GM12873 (cell line): ENCODE measurements around the gene CRTAC1.

ENCODE experiments used
- TF ChIP-seq, protein P1 (sequence below): IDR thresholded peaks from 2 replicates; pipeline ENCODE4 v1.5.1; 2012; ENCODE audit warnings: low read depth, mild to moderate bottlenecking, moderate library complexity, low read length, control low read depth; ENCODE audit not compliant: insufficient read depth; ENCODE audit errors: missing control alignments

The CRTAC1 gene

DNA sequence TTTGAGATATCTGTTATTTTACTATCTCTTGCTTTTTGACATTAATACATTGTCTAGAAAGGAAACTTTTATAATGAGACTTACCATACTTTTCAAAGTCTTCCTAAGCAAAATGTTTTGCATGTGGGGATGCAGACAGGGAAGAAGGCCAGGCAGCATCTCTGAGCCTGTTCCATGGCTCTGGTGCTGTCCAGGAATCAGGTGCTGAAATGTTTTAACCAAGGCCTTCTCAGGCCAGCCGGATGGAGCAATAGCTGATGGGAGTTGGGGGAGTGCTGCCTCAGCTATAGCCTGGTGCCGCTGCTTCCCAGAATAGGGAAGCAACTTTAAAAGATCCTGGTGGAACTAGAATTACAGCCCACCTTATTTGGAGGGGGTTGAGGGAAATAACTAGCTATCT lies 38.5 kb downstream of the CRTAC1 start:
- TF ChIP-seq, protein P1, sequence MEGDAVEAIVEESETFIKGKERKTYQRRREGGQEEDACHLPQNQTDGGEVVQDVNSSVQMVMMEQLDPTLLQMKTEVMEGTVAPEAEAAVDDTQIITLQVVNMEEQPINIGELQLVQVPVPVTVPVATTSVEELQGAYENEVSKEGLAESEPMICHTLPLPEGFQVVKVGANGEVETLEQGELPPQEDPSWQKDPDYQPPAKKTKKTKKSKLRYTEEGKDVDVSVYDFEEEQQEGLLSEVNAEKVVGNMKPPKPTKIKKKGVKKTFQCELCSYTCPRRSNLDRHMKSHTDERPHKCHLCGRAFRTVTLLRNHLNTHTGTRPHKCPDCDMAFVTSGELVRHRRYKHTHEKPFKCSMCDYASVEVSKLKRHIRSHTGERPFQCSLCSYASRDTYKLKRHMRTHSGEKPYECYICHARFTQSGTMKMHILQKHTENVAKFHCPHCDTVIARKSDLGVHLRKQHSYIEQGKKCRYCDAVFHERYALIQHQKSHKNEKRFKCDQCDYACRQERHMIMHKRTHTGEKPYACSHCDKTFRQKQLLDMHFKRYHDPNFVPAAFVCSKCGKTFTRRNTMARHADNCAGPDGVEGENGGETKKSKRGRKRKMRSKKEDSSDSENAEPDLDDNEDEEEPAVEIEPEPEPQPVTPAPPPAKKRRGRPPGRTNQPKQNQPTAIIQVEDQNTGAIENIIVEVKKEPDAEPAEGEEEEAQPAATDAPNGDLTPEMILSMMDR = no peak

DNA sequence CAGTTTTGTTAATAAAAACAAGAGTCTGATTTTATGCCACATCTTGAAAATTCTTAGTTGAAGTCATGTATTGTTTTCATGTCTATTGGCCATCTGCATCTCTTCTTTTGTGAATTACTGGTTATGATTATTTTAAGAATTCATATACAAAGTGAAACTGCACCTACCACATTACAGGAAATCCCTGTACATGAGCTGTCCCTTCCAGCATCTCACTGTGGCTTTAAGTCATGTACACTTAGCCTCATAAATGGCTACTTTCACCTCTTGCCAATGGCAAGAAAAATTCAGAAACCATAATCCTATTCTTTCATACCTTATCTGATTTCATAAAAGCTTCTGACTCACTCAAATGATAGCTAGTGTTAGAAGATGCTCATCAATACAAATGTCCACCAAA lies 48.6 kb downstream of the CRTAC1 start:
- TF ChIP-seq, protein P1 = no peak

DNA sequence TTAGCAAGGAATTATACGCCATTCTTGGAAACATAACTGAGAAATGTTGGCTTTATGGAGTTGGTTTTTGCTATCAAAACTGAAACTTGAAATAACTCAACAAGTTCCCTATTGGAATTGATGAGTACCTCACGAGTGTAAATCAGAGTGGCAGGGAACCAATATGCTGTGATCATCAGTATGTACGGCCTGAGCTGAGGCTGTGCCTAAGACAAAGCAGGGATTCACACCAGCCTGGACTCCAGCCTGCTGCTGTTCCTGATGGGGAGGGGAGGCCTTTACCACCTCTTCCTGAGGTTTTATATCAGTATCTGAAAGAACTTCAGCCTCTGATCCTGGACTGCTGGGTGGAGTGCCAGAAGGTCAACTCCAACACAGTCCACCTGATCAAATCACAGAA lies 52.7 kb downstream of the CRTAC1 start:
- TF ChIP-seq, protein P1 = no peak

DNA sequence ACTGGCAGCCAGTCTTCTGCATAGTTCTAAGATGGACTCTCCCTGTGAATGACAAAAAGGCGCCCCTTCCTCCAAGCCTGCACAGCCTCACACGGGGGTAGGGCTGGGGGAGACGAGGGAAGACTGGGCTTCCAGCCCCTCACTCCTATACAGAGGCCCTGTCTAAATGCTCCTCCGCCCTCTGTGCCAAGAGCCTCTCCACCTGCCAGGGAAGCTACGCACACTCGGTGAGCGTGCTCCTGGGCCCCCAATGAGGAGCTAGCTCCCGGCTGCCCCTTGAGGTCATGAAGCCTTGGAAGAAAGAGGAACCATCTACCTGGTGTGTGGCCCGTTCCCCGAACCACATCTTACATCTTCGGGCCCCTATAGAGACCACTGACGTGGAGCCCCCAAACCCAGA lies 54.8 kb downstream of the CRTAC1 start:
- TF ChIP-seq, protein P1 = no peak

DNA sequence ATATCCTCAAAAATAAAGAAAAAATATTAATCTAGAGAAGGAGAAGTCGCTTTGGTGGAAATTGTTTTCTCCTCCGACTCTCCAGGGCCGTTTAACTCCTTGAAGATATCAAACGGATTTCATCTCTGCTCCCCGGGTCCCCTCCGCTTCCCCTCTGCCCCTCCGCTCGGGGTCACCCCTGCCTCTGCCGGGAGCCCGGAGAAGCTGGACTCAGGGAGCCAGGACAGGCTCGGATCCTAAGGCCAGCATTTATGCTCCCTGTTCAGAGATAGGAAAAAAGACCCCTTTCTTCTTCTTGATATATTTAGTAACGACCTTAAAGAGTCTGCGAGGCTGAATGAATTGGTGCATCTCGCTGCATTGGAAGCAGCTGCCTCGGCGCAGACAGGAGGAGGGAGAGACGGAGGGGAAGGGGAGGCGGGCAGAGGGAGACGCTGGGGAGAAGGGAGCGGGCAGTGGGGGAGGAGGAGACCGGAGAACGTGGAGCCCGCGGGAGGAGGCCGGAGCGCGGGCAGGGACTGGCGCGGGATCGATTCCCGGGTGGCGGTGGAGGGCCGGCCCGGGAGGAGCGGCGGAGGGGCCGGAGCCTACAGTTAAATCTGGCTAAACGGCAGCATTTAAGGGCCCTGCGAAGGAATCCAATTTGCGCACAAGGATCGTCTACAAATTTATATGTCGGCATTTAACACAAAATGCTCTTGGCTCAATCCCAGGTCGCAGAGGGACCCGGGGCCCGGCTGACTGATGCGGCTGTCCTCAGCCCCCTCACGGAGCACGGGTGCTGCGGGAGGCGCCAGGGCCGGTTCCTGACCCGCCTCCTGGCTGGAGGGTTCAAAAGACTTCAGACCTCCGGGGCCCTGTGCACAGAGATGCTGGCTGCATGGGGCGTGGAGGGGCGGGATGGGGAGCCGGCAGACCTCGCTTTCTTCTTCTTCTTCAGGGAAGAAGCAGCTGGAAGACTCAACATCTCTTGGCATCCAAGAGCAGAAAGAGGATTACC lies 55.6 kb downstream of the CRTAC1 start:
- TF ChIP-seq, protein P1 = no peak

DNA sequence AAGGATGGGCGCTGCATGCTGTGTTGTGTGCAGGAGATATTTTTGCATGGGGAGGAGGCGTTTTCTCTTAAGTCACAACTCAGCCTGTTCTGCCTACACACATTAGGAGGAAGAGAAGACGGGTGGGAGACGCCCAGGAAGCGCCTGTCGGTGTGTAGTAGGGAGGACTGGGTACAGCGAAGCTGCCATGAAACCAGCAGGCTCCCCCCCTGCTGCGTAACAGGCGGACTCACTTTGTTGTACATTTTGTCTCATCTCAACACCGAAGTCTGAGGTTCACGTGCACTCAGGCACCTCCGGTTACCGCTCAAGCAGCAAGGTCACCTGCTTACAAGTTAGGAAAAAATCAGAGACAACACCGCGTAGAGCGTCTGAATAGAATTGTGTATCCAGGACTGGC lies 56.3 kb downstream of the CRTAC1 start:
- TF ChIP-seq, protein P1 = no peak

DNA sequence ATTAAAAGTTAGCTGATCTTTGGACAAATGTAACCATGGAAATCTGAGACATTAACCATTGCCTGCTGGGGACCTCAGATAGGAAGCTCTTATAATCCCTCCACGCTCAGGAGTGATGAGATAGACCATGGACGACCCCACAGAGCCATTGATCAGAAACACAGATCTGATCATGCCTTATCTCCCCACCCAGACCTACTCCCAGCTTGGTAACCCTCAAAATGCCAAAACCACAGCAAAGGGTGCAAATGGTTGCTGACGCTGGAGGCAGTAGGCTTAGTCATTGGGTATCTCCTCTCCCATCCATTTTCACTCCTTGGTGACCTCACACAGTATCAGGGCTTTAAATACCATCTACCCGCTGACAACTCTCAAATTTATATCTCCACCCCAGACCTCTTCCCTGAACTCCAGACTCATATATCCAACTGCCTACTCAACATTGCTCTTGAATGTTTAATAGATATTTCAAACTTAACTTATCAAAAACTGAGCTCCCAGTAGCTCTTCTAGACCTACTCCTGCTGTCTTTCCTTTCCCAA lies 60.8 kb downstream of the CRTAC1 start:
- TF ChIP-seq, protein P1 = no peak
